MCF 10A (cell line): ENCODE data around the gene MARK3. TPM values are rescaled to one million over a fixed set of nuclear protein-coding genes. Genes with fewer than 3 reads are reported as not detected.

Source experiments
- BruUV-seq: library from RNA; stranded (reverse); fragments of 400-500 nt; replicated peaks from 2 replicates; lab custom pipeline; 2021; lab: Mats Ljungman, UMichigan
- CTCF ChIA-PET: fragments of 300-600 bp; sonication (Branson Sonifier 250); formaldehyde crosslinking; extraction: SDS; loops from one replicate; lab custom pipeline; 2021; ENCODE audit warnings: antibody characterized with exemption, inconsistent platforms; lab: Yijun Ruan, JAX
- POLR2A ChIA-PET: fragments of 300-600, 350-650 bp; sonication (Branson Sonifier 250); formaldehyde crosslinking; extraction: SDS; loops from one replicate; lab custom pipeline; 2020; ENCODE audit warnings: antibody characterized with exemption, inconsistent platforms; lab: Yijun Ruan, JAX
- DNase-seq: peaks from one replicate; pipeline ENCODE4 v3.0.0-alpha.2; 2018; ENCODE audit not compliant: unreplicated experiment
- H3K27ac Mint-ChIP-seq: one replicate; pipeline ENCODE4 v1.8.0; 2022; ENCODE audit warnings: mild to moderate bottlenecking, low read depth, mixed read lengths; ENCODE audit not compliant: unreplicated experiment
- H3K27me3 Mint-ChIP-seq: one replicate; pipeline ENCODE4 v1.8.0; 2022; ENCODE audit warnings: mixed read lengths; ENCODE audit not compliant: insufficient read depth, unreplicated experiment
- H3K36me3 Mint-ChIP-seq: one replicate; pipeline ENCODE4 v1.8.0; 2022; ENCODE audit warnings: mild to moderate bottlenecking, moderate library complexity, mixed read lengths; ENCODE audit not compliant: insufficient read depth, unreplicated experiment
- H3K4me1 Mint-ChIP-seq: one replicate; pipeline ENCODE4 v1.8.0; 2022; ENCODE audit warnings: mixed read lengths; ENCODE audit not compliant: insufficient read depth, unreplicated experiment
- H3K4me3 Mint-ChIP-seq: one replicate; pipeline ENCODE4 v1.8.0; 2022; ENCODE audit warnings: mild to moderate bottlenecking, moderate library complexity, mixed read lengths; ENCODE audit not compliant: unreplicated experiment
- H3K9me3 Mint-ChIP-seq: one replicate; pipeline ENCODE4 v1.8.0; 2022; ENCODE audit warnings: mixed read lengths; ENCODE audit not compliant: unreplicated experiment
- CTCF ChIP-seq: fragments of 200-600 bp; IDR thresholded peaks from one replicate; pipeline ENCODE4 v1.8.0; 2022; ENCODE audit warnings: antibody characterized with exemption, mild to moderate bottlenecking; ENCODE audit not compliant: unreplicated experiment
- intact Hi-C: fragments of 100-400 bp; cut with micrococcal nuclease; formaldehyde crosslinking; loops from 2 replicates; pipeline ENCODE4 v1.14.1; 2022
- total RNA-seq: library from RNA; stranded (reverse); gene quantifications from 2 replicates; pipeline ENCODE4 v1.2.3, GENCODE V29; 2022

The MARK3 gene
- total RNA-seq, 1 experiment from 2014 or later = 130 TPM

GRCh38 chr14:103436533-103436932 is 51.3 kb downstream of the MARK3 start:
- no TSS peak for BruUV-seq
- ChIA-PET CTCF (interaction anchor here (0.6 to 1.0 kb wide), 4 partner anchors 13 to 427 kb away, joined by 3 read pairs; no protein-coding TSS in a partner anchor), POLR2A (interaction anchor here (0.7 kb wide), 1 partner anchor 125 kb away, joined by 3 read pairs; no protein-coding TSS in a partner anchor)
- peak overlapping the region; percentile 70 for H3K27ac Mint-ChIP-seq
- H3K9me3 Mint-ChIP-seq = no peaks in the 10 kb centered on the region
- H3K4me1 Mint-ChIP-seq = peaks cover 5% of the 10 kb centered on the region
- H3K4me3 Mint-ChIP-seq = no peak overlapping the region
- intact Hi-C loops = no loop called here
- H3K27me3 Mint-ChIP-seq = no peaks in the 10 kb centered on the region
- TF ChIP-seq CTCF = no peak
- DNase-seq = peak; percentile 59
- H3K36me3 Mint-ChIP-seq = peaks cover 39% of the 10 kb centered on the region

GRCh38 chr14:103442288-103442687 is 57.1 kb downstream of the MARK3 start:
- no peak overlapping the region for H3K27ac Mint-ChIP-seq
- peaks cover 10% of the 10 kb centered on the region for H3K4me1 Mint-ChIP-seq
- intact Hi-C loops = no loop called here
- H3K9me3 Mint-ChIP-seq = no peaks in the 10 kb centered on the region
- no TSS peak for BruUV-seq
- H3K27me3 Mint-ChIP-seq = no peaks in the 10 kb centered on the region
- no peak for TF ChIP-seq CTCF
- H3K36me3 Mint-ChIP-seq = peaks cover 30% of the 10 kb centered on the region
- H3K4me3 Mint-ChIP-seq = no peak overlapping the region
- POLR2A ChIA-PET = interaction anchor here (1.0 kb wide), 1 partner anchor 19 kb away, joined by 6 read pairs; no protein-coding TSS in a partner anchor
- CTCF ChIA-PET = interaction anchor here (0.5 kb wide), 1 partner anchor 13 kb away, joined by 4 read pairs; no protein-coding TSS in a partner anchor
- no peak for DNase-seq

- intact Hi-C loops = no loop called here
- CTCF ChIA-PET = interaction anchor here (0.5 kb wide), 1 partner anchor 20 kb away, joined by 3 read pairs; no protein-coding TSS in a partner anchor
- BruUV-seq = no TSS peak
Measured at GRCh38 chr14:103443111-103443510, 57.9 kb downstream of the MARK3 start.

More at GRCh38 chr14:103443111-103443510, 57.9 kb downstream of the MARK3 start:
- Mint-ChIP-seq H3K27me3 (no peaks in the 10 kb centered on the region), H3K4me3 (no peak overlapping the region), H3K27ac (peak overlapping the region; percentile 71), H3K9me3 (no peaks in the 10 kb centered on the region), H3K36me3 (peaks cover 27% of the 10 kb centered on the region), H3K4me1 (peaks cover 18% of the 10 kb centered on the region)
- no peak for DNase-seq
- POLR2A ChIA-PET = no interaction called here
- no peak for TF ChIP-seq CTCF
